GM18870 (cell line): ENCODE measurements around the gene AOPEP.

ENCODE experiments used
- ATAC-seq: cut with Tn5 transposase; IDR thresholded peaks from one replicate; pipeline ENCODE4 v1.9.1; 2021; ENCODE audit warnings: moderate library complexity; ENCODE audit not compliant: unreplicated experiment

AOPEP gene

DNA sequence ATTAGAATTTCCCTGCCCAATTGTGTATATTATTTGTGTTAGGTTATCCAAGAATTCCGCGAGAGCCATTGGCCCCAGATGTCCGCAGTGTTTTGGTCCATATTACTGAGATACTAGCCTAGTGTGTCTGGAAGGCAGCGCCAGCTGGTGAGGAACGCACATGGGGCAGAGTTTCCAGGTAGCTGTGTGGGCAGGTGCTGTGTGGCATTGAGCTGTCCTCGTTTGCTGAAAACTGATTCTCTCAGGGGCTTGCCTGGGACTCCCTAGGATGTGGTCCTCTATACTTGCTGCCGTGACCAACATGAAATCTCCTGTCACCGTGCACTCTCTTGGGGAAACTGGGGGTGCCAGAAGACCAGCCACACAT lies 302.3 kb downstream of the AOPEP start:
- ATAC-seq: no peak

DNA sequence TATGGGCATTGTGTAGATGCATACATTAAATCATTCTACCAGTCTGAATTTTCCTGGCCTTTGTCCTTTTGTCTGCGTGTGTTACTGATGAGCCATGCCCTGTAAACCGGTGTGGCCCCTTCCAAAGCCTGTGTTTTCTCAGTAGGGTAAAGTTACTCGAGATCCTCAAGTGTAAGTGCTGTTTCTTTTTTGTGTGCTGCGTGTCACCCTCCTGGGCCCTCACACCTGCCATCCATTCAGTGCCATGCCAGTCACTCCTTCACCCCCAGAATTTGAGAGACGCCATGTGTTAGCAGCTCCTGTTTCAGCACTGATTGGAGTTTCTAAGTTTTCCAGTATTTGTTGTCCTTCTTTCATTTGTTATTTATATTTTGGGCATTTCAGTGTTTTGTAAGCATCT lies 302.8 kb downstream of the AOPEP start:
- no peak for ATAC-seq

DNA sequence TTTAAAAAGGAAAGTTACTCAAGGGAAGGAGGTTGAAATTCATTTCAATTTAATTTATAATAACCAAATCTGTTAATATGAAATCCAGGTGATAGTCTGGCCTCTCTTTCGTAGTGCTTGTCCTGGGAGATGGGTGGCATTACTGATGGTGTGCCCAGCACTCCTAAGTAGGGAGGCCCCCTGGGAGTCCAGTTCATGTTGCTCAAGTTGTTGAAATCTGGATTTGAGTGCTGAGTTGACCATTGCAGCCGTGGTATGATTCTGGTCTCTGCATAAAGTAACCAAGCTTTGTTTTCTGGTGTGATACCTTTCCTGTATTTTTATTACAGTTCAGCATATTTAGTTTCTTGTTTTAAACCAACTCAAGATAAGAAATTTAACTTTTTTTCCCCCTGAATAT lies 303.2 kb downstream of the AOPEP start:
- ATAC-seq: no peak

DNA sequence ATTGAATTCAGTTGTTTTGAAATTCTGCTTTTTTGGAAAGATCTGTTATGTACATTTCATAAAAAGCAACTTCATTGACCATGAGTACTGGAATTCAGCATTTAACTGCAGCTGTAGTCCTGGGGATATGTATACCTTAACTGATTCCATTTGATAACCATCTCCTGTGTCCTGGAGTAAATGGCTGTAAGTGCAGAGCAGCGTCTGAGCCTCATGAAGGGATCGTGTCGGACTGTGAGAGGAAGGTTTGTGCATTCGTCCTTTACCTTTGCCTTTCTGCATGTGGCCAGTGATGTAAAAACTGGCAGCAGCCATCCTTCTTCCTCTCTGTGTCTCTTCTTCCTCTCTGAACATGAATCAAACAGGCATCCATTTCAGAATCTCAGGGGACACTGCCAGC lies 303.8 kb downstream of the AOPEP start:
- ATAC-seq: no peak

DNA sequence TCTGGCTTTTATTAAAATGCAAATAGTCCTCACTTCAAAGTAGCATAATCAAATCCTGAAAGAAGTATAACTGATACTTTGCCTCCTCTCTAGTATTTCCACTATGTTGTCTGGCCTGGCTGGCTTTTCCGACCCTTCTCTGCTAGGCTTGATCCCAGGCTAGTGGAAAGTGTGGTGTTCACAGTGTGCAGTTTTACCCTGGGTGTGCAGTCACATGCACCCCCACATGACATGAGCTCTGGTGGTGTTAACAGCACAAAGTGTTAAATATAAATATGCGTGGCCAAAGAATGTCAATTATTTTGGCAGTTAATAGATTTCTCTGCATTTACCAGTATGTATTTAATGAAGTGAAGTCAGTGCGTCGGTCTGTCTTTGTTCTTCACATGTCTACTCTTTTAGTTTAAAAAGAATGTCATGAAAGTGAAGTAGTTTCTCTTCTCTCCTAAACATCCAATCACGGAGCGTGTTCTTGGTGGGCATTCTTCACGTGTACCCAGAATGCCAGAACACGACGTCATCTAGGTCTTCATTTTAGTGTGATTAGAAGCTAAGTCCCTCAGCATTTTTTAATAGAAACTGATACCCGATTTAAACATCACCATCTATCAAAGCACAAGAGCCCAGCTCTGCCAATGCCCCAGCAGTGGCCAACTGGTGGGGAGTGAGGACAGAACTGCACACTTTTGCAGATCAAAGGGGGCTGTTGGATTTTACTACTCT lies 304.6 kb downstream of the AOPEP start:
- no peak for ATAC-seq

DNA sequence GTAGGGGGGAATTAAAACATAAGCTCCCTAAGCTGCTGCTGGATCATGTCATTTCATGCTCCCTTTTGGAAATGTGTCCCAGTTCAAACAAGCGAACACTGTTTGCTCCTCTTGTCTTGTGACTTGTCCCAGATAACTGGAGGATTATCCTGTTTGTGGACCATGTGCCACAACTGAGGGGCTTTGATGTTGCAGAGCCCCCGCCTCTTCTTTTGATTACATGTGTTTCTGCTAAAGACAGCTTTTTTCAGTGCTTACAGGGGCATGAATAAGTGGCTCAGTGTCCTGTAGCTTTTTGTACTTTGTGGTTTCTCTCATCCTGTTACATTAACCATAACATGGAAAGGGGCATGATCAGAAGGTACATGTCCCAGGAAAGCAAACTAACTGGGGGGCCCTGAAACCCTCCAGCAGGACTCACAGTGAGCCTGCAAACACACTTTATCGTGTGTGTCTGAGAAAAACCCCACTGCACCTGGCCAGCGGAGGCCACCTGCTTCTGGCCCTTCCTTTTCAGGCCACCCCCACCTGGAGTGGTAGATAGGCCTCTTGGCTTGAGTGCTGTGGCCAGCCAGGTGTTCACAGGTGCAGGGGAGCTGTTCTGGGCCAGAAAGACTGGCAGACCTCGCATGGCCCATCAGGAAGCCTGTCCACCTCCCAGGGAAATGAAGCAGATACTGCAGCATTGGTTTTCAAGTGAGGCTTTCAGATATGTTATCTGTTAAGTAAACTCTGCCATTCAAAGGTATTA lies 305.4 kb downstream of the AOPEP start:
- no peak for ATAC-seq

DNA sequence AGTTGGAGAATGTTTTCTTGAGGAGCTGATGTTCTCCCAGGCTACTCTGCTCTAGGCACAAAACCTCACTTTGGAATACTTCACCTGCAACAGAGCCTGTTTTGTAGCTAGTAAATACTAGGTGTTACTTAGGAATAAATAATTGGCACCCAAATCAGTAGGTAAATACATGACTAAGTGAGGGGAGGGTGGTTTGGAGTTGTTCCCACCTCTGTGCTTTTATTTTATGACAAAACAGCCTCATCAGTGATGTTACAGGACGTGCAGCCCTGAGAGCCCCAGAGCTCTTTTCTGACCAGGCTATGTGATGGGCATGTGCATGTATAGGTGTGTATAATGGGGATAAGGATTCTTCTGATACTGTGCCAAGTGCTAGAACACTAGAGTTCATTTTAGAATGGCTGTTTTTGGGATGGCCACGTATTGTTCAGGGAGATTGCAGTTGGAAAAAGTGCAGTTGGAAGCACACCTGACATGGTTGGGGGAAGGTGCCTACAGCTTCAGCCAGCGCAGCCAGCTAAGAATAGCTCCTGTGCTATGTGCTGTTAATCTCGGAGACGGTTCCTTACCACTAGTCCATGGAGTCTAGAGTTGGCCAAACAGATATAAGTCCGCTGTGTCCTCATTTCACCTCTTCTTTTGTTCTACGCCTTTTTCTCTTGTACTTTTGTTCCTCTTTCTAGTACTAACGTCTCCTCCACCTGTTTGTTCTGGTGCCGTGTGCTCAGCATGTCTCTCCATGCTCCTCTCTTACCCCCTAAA lies 306.3 kb downstream of the AOPEP start:
- no peak for ATAC-seq

DNA sequence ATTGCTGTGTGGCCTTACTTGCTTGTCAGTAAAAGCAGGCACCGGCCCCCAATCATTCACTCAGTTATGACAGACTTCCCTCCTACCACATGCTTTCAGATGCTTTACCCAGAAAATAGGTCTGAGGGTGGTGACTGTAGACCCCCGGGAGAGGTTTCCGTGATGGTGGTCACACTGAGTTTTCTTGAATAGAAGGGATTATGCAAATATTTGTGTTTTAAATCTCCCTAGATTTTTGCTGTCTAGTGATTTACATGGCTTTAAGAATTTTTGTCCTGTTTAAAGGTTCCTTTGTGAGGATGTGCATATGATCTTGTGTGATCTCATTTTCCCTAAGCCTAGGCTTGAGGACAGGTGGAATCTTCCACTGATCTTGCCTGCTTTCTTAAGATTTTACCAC lies 309.3 kb downstream of the AOPEP start:
- ATAC-seq: no peak

DNA sequence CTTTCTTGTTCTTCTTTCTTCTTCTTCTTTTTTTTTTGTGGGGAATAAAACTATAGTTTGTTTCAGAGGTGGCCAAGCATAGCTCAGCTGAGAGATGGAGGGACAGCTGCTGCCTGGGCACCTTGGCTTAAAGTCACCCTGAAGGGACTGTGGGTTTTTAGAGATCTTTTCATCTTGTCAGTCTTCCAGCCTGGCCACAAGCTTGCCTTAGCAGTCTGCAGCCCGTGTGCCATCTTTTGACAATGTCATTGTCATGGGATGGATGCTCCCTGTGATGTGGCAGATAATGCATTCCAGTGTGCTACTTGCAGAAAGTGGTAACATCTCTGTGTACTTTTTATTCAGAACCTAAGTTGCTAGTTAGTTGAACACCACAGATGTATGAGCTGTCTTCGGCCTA lies 310.2 kb downstream of the AOPEP start:
- ATAC-seq: no peak

DNA sequence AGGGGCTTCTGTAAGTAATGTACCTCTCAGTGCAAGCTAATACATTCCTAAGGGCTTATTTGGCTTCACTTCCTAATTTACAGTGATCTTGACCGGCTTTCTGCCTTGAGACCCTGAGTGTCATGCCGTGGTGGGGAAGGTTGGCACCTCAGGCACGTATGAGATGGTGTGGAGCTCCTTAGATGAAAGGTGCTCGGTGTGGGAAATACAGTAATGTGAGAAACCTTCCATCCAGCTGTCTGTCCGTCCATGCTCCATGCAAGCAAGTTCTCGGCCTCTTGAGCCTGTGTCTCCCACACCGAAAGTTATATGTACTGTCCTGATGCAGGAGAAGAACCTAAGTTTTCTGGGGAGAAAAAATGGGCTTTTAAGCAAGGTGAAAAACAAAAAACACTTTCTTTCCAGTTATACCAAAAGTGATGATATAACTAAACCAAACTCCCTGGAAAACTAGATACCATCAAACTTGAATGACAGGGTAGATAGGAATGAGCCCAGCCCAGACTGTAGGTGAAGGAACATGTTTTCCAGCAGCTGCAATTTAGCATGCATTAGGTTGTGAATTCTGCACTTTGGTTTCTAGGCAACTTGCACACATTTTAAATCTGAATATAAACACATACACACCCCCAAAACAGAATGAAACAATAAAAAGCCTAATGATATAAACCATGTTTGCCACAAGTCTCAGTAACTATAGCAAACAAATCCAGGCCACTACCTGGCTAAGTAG lies 311.5 kb downstream of the AOPEP start:
- ATAC-seq: no peak

DNA sequence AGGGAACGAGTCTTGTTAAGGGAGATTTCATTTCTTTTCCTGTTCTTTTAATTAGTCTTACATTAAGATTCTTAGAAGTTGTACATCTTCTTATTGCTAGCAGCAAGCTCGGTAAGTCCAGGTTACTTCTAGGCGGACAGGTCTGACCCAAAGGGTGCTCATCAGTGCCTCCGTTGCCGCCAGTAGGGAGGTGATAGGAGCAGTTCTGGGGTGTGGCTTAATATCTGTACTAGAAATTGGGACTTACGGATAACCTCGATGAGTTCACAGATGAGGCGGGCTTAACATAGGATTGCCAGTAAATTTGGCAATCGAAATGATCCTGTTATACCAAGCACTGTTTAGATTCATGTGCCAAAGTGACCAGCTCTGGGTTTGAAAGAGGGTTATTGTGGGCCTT lies 312.2 kb downstream of the AOPEP start:
- no peak for ATAC-seq

DNA sequence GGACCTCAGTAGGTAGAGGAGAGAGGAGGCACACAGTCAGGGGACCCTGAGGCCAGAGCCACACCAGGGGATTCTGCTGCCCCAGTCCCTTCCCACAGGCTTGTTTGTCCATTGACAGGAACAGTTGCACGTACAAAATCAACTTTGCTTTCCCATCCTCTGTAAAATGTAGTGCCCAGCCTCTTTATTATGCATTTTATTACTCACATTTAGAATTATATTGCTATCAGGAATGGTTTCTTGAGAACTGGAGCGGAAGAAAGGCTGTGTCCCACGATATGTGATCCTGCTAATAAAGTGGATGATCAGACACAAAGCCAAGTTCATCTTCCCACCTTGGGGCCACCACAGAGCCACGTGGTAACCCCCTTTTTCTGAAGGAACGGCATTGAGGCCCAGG lies 313.6 kb downstream of the AOPEP start:
- no peak for ATAC-seq

DNA sequence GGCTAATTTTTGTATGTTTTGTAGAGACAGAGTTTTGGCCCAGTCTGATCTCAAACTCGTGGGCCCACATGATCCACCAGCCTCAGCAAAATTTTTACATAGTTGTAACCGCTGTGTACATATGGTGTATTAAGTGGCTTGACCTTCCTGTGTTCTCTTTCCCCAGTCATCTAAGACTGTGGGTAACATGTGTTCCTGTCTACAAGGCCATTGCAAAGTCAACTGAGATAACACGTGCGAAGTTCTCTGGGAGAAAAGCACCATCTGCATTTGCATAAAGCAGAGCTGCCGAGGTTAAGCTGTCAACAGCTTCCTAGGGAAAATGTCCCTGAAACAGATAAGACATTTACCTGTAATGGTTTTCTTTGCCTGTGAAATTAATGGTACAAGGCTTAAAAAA lies 317.3 kb downstream of the AOPEP start:
- ATAC-seq: no peak

DNA sequence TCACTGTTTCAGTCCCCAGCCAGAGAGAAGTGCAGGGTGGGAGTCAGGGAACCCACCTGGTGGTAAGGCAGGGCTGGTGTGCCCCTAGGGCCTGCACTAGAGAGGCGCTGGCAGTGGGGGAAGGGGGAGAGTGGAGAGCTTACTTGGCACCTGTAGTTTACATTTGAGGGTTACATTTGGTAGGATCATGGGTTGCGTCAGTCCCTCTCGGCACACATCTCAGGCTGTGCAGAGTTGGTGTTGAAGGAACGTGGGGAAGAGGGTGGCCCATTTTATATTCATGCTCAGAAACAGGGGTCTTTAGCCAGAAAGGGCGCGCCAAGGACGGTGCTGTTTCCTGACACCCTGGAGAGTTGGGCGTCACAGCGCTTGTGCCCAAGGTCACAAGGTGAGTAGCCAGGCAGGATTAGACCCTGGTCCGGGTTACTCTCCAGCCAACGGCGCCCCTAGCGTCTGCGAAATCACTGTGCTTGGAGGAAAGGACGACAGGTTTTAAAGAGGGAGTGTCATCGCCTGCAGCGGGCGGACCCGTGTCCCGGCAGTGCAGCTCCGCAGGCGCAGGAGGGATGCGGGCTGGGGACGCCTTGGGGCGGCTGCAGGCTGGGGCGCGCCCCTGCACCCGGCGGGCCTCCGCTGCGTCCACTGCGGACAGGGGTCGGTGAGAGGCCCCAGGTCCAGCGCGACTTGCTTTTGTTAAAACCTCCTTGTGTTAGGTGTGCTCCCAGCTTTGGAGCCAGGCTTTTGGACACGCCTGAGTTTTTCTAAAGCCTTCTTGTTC lies 318.4 kb downstream of the AOPEP start:
- ATAC-seq: no peak

DNA sequence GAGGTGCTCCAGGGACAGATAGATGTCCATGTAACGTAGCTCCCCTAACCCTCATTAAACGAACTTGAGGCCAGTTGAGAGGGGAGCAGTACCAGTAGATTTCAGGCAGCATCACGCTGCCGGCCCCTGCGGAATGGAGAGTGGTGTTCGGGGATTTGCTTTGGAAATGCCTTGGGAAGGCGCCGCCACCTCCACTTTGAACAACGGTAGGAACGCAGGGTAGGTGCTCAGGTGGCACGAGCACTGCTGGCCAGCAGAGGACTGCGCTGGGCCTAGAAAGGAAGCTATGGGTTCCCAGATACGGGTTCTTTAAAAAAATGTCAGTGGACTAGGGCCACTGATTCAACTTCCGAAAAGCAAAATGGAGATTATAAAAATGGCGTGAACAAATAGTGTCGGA lies 319.3 kb downstream of the AOPEP start:
- ATAC-seq: no peak

DNA sequence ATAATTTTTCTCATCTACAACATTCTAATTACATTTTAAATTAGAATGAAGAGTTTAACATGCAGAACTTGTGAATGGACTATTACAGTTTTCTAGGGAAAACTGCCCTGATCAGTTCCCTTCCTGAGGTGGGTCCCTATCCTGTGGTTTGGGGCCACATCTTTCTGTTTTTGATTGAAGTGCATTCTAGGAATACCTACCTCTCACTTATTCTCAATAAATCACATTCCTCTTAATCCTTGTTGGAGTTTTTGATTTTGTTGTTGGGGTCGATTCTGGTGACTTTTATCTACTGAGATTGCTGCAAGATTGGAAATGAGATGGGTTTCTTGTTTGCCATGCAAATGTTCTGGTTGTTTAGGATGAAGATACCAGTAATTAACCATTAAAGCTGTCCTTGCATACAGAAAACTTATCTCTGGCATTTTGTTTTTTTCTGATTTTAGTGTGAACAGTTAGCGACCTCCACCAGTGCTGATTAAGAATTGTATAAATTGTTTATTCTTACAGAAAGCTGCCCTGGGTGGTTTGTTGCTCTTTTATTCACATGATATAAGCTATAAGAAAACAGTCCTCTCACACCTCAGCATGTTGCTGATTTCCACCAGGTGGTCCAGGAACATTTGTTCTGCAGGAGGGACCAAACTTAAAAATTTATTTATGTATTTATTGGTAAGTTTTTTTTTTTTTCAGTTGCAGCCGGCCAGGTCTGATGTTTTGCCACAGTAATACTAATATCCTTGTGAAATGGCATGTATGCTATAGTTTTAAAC lies 321.1 kb downstream of the AOPEP start:
- ATAC-seq: no peak

DNA sequence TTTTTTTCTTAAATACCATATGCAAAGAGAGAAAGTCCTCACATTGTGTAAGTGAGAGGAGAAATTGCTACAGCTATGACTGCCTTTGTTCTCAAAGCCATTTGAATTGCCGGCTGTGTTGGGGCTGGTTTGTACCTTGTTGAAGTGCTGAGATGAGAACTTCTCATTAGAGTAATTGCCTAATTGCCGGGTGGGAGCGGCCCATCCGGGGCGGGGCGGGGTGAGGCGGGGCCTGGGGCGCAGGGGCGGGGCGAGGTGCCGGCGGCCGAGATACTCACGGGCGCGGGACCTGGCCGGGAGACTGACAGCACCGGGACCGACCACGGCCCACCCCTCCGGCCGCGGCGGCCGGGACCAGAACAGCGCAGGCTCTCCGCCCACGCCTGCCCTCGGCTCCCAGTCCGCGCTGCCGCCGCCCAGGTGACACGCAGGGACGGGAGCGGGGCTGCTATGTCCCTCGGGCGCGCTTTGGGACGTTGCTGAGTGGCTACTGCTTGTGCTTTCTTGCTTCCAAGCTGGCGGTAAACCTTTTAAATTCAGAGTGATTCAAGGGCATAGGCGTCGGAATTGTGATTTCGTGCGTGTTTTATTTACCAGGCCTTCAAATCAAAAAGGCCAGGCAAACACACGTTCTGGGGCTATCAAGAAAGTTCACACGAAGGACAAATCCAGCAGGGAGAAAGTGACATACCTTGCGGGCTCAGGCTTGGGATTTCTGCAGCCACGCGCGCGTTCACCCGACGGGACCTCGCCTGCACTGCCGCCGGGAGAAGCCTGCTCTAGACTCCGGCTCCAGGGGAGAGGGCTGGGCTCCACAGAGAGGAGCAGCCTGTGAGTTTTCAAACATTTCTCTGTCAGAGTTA lies 322.0 kb downstream of the AOPEP start:
- ATAC-seq: no peak

DNA sequence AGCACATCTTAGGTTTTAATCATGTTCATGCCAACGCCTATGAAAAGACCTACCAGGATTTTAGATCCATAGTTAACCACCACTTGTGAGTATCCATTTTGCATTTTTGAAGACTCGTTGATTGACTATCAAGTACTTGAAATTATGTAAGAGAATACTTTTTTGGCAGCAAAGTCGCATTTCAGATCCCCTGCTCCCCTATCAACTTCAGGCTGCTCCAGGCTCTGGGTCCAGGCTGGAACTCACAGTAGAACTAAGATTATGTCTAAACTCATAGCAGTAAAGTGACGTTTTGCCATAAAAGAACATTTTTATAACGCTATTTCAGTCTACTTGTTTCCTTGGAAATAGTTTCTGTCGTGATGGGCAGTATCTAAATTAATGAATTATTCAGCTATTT lies 323.3 kb downstream of the AOPEP start:
- ATAC-seq: no peak
